ENCODE data around the gene NMD3.
A peak's percentile ranks its signal among the peaks of the same experiment; 100 is the strongest.
"Not testable (repeated sequence)": the region's sequence is repeated elsewhere in the genome, so short reads cannot be mapped to it uniquely, and the experiment has no call there.

NMD3 gene

DNA sequence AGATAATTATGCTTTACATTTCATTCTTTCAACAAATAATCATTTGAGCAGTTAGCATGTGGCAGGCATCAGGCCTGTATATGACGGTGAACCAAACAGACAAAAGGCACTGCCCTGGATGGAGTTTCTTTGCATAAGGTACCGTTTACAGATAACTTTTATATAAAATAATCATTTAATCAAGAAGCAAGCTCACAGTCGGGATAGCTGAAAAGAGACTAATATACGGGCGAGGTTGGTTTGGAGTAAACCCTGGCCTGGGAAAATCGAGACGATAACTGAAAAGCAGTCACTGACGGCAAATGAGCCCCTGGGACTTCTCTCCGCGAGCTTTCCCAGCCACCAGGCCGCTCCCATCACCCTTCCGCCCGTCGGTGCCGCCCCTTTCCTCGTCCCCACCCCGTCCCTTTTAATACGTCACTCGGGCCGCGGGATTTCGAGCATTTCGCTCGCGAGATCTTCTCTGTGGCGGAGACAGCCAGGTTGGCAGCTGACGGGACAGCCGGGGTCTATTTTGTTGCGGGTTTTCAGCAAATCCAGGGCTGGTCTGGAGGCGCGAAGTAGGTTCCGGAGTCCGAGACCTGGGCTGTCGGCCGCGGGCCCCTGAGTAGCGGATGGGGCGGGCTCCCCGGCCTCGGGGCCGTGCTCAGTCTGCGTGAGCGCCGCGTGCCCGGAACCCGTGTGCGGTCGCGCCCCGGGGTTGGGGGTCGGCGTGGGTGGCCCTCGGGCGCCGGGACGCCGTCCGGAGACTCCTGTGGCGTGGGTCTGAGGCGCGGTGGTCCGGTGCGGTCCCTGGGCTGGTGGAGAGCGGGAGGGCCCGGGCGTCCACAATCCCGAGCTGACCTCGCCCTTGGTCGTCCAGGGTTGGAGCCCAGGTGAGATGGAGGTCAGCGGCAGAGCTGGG lies at the start of gene NMD3:
TSS of gene NMD3 (plus strand) at position 462 of the 904 bp plus-strand sequence. CDS start 703 bp downstream, outside the sequence.
- DNase-seq, result peak; percentile 94

DNA sequence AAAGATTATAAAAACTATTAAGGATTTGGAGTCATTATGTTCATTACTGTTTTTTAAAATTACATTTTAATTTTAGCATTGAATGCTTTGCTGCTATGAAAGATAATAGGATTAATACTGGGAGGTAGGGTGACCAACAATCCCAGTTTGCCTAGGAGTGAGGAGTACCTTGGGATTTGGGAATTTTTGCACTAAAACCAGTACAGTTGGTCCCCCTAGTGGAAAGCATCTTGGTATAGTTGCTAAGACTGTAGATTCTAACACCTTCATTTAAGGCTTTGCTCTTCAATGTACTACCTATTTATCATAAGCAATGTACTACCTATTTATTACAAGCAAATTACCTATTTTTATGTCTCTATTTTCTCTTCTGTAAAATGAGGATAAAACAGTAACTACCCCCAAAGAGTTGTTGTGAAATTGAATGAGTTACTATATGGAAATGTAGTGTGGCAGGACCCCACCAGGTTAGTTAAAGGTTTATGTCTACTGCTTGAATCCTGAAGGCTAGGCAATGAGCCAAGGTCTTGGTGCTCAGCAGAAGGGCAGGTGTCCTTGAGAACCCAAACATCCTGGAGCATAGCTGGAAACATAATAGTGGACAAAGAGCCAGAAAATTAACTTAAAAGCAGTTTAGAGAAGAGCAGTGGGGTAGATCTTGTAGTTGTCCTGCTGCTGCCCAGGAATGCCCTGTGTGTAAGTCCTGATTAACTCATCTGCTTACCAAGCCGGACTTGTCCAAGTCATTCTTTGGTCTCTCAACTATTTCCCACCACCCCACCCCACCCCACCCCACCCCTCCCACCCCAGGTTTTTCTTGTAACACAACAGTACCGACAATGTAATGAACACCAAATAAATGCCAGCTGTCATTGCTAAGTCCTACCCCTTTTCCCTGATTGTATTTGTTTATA lies 49.2 kb upstream of the NMD3 start:
- DNase-seq, result no peak

DNA sequence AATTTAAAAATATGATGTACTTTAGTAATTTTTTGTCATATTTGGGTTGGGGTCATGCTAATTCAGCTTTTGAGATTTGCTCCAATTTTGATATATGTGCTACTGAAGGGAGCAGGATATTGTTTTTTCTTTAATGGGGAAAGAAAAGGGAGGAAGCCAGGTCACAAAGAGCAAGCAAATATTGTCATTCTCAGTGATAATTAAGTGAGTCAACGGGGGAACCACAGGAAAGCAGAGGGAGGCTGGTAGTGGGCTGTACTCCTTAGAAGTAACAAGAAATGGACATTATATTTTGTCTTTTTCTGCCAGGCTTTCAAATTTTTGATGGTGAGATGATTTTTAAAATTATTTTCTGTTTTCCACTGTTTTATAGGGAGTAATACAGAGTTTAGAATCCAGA lies 45.6 kb upstream of the NMD3 start:
- no peak for DNase-seq

DNA sequence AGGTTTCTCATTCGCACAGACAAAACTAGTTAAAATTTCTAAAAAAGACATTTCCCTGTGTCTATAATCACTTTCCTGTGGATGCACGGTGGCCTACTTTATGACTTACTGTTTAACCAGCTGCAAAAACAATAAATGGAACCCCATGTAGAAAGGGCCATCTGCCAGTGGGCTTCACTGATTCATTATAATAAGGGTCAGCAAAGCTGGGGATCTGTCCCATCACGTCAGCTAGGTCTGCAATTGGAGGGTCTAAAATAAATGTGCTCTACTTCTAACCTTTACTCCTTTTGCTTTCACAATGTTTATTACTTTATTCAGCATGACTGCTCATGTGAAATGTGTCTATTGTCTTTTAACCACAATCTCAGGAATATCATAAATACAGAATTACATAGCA lies 43.1 kb upstream of the NMD3 start:
- DNase-seq, result no peak

DNA sequence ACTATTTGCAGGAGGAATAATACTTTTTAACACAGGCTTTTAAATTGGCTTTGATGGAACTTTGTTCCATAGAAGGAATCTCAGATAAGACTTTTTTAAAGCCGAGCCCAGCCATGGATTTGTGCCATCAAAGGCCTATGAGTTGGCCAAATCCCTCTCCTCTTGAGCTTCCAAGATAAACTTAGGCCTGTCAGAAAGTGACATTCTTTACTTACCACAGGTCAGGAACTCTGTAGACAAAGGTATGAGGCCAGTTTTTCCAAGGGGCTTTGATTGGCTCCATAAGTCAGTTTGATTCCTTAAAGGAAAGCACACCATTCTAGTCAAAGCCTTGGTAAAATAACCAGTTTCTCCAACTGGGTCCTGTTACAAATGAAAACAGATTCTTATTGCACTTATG lies 39.7 kb upstream of the NMD3 start:
- not testable (repeated sequence) for DNase-seq

DNA sequence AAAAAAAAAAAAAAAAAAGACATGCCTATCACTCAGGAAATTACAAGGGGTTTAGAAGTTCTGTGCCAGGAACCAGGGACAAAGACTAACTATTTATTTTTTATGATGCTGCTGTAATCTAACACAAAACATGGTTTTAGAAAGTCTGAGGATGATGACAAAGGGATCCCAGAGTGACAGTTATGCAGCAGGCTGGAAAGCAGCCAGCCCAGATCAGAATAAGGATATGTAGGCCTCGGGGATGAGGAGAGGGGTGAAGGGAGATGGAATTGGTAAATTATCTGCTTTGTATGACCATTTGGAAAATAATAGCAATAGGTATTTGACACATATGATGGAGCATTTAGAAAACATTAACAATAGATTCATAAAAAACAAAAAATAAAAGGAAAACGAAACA lies 34.1 kb upstream of the NMD3 start:
- DNase-seq, result no peak

DNA sequence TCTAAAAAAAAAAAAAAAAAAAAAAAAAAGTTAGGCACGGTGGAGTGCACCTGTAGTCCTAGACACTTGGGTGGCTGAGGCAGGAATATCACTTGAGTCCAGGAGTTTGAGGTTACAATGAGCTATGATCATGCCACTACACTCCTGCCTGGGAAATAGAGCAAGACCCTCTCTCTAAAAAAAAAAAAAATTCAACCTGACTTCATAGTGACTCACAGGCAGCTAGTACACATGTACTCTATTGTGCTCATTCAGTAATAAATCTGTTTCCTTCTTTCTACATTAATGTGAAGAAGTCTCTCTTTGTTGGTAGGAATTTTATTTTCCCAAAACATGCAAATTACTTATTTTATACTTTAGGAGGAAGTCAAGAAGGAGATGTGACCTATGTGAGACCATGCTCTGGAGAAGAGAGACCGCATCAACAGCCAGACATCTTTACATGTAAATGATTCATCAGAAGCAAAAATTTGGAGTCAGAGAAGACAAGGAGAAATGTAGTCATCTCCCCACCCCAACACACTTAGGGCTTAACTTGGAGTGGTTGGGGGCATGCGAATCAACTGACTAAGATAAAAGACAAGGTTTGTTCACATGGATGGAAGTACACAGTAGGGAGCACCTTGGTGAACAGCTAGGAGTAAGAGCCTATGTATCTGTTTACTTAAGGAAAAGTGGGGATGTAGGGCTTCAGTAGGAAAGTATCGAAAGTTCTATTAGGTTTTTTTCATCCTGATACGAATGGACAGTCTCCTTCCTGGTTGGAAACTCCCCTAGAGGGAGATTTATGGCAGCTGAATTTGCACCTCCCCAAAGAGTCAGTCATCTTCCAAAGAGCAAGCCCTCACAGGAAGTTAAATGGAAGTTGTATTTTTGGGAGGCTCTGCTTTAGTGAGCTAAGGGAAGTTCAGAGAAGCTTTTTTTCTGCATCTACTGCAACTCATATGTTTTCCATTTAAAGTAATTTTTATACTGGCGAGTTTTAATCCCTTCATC lies 23.0 kb upstream of the NMD3 start:
- no peak for DNase-seq

DNA sequence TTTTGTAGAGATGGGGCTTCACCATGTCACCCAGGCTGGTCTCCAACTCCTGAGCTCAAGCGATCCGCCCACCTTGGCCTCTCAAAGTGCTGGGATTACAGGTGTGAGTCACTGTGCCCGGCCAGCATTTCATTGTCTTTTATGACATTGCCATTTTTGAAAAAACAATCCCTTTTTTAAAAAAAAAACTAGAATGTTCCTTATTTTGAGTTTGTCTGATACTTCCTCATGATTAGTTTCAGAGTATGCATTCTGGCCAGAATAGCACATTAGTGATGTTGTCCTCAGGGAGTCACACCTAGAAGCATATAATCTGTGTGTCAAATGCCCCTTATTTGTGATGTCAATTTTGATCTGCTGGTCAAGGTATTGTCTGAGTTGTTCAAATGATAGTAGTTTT lies 21.2 kb upstream of the NMD3 start:
- no peak for DNase-seq

DNA sequence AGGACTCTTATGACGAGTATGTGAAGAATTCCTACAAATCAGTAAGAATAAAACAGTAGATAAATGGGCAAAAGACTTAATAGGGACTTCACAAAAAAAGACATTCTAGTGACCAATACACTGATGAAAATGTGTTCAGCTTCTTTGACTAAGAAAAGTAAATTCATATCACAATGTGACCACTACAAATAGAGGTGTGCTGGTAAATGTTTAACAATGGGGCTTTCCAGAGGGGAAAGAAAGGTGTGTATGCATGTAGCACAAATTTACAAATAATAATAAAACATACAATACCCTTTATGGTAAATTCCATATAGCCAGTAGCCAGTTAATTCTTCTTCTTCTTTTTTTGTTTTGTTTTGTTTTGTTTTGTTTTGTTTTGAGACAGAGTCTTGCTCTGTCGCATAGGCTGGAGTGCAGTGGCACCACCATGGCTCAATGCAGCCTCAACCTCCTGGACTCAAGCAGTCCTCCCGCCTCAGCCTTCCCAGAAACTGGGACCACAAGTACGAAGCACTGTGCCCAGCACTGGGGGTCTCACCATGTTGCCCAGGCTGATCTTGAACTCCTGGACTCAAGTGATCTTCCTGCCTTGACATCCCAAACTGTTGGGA lies 17.5 kb upstream of the NMD3 start:
- DNase-seq, result no peak

DNA sequence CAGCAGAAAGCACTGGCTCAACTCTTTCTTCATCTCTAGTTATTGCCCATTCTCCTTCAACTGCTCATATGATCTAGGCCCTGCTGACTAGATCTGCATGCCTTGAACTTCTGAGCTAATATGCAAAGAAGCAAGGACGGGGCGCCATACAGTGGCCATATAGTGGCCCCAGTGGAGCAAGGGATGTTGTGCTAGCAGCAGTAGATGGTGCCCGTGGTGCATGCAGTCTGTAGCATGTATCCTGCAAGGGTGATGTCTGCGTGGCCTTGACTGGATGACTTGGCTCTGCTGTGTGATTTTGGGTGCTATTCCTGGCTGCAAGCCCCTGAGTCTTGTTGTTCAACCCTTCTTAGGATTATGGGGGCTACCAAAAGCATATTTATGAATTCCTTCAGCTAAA lies 12.2 kb upstream of the NMD3 start:
- no peak for DNase-seq

DNA sequence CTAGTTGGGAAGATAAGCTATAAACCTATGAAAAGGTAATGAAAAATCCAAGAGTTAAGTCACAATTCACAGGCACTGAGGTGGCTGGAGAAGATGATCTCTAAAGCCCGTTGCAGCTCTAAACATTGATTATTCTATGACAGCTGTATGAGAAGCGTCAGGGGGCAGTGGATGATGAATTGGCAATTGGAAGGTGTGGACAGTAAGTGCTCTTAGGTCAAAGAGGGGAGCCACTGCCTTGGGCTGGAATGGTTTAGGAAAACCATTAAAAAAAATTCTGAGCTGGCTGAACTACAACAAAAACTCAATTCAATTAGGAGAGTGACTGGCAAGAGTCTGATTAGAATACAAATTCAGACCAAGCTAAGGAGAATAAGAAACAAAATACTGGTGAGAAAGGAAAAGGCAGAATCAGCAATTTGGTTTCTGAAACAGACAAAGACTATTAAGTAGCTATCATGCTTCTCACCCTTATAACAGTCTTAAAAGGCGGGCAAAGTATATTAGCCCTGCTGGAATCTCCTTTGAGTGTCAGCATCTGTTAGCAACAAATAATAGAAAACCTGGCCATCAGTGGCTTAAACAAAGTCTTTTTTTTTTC lies 8.8 kb upstream of the NMD3 start:
- DNase-seq, result peak; percentile 24

DNA sequence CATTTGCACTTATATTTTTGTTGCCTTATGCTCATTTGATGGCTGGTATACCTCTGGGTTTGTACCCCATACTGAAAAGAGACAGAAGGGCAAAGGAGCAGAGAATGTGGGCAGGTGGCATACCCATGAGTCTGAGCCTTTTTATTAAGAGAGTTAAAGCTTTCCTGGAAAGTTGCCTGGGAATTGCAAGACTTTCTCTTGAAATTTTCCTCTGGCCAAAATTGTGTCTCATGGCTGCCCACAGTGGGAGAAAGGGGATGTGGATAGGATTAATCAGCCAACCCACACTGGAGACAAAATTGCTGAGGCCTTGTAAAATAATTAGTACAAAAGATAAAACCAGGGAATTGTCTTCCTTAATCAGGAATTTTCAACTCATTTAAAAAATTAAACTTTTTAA lies 8.2 kb upstream of the NMD3 start:
- peak; percentile 36 for DNase-seq

DNA sequence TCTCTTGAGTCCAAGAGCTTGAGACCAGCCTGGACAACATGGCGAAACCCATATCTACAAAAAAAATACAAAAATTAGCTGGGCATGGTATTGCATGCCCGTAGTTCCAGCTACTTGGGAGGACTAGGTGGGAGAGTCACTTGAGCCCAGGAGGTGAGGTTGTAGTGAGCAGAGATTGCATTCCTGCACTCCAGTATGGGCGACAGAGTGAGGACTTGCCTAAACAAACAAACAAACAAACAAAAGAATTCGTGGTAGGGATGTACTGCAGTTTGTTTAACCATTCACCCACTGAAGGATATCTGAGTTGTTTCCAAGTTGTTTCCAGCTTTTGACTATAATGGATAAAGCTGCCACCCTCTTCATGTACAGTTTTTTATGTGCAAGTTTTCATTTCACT lies 7.5 kb upstream of the NMD3 start:
- no peak for DNase-seq

DNA sequence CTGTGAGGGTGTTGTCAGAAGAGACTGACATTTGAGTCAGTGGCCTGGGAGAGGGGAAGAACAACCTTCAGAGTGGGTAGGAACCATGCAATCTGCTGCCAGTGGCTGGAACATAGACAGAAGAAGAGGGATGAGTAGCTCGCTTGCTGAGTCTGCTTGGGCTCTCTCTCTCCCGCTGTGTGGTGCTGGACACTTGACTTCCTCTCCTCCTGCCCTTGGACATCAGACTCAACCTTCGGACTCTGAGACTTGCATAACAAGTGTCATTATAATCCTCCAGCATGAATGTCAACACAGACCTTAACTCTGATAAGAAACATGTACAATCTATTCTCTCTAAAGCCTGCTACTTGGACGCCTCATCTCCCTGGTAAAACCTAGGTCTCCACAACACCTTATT lies 5.9 kb upstream of the NMD3 start:
- DNase-seq, result no peak

DNA sequence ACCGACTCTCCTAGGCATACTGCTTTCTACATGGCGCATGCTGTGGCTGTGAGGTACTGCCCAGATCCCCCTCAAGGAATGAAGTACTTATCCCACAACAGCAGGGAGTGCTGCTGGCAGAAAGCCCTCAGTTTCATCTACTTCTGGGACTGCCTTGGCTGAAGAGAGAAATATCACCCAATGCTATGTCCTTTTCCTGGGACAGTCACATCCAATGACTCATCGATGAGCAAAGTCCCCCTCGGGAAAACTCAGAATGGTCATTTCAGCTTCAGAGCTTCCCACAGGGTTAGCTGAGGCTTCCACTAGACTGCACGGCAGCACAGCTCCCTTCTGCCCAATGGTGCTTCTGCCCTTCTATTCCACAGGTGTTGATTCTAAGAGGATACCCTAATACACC lies 3.6 kb upstream of the NMD3 start:
- no peak for DNase-seq

DNA sequence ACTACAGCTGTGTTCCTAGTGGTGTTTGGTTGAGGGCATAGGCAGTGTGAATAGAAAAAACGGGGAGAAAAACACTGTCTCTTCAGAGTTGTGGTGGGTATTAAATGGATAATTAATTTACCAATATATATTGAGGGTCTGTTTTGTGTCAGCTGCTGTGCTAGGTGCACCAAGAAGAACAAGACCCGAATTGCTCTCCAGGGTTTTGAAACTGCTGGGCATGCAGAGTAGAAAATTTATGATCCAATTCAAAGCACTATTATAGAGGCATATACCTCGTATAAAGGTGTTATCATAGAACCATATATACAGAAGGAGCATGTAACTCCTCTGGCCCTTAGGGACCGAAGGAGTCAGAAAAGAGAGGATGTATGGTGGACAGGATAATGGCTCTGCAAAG lies 1.6 kb upstream of the NMD3 start:
- DNase-seq, result no peak

DNA sequence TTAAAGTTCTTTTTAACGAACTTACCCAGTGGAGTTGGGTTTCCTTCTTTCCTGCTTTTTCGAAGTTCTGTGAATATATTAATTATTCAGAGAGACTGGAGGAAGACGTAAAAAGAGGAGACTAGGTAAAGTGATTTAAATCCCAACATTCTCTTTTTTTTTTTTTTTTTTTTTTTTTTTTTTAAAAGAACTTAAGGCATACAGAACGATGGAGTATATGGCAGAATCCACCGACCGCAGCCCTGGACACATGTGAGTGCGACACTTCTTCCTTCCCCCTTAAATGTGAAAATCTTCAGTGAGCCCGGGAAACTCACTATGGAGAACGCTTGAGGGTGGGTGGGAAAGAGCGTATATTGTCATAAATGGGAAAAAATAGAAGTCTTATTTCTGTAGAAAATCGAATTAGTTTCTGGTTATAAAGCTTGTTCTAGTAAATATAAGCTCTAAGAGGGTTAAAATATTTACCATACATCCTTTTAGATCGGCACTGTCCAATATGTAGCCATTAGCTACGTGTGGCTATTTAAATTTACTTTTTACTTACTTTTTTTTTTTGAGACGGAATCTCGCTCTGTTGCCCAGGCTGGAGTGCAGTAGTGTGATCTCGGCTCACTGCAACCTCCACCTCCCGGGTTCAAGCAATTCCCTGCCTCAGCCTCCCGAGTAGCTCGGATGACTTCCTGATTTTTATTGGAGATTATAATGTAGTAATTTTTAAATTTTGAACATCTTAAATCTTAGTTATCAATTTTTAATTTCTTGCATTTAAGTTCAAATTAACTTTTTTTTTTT lies 892 bp downstream of the NMD3 start:
- DNase-seq, result no peak

DNA sequence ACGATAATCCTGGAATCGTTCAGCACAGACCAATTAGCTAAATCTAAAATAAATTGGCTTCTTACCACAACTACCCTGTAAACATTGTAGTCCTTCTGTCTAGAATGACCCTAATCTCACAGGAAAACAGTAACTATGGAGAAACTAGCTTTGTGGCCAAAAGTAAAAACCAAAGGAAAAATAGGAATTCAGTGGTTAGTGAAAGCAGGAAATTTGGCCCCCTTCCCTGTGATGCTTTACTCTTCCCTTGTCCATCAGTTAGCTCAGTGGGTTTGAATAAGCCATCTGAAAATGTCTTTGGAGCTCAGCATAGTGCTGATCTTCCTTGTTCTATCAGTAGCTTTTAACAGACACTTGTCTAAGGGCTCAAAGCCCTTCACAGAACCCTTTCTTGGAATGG lies 1.6 kb downstream of the NMD3 start:
- no peak for DNase-seq

DNA sequence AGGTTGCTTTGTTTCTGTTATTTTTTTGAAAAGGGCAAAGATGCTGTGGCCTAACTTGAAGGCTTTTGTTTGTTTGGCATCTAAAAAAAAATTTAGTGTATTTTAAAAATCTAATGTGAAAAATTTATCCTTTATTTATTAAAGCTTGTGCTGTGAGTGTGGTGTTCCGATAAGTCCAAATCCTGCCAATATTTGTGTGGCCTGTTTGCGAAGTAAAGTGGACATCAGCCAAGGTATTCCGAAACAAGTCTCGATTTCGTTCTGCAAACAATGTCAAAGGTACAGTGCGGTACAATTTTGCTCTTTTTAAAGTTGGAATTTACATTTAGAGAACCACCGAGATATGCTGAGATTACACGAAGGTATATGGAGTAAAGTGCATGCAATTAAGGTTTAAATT lies 3.7 kb downstream of the NMD3 start:
- DNase-seq, result no peak

DNA sequence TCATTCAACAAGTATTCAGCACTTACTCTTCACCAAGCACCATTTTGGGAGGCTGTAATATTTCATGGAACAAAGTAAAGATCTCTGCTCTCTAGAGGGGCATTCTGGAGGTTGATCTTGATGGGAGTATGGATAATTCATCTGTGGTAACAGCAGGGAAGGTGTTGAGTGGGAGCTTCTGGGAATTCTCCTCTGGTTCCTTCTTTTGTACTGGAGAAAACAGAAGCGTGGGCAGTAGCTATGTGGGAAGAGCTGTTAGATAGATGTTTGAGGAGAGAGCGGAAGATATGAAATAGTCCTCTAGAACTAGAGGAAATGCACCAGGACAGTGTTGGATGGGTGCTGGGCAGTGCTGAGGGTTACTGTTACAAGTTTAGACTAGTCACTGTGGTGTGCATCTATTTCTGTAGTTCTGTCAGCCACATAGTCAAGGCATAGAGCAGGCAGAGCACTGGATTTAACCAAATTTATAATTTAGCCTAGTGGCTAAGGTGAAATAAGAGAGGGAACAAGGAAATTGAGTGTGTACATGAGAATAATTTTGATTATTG lies 9.6 kb downstream of the NMD3 start:
- DNase-seq, result no peak

DNA sequence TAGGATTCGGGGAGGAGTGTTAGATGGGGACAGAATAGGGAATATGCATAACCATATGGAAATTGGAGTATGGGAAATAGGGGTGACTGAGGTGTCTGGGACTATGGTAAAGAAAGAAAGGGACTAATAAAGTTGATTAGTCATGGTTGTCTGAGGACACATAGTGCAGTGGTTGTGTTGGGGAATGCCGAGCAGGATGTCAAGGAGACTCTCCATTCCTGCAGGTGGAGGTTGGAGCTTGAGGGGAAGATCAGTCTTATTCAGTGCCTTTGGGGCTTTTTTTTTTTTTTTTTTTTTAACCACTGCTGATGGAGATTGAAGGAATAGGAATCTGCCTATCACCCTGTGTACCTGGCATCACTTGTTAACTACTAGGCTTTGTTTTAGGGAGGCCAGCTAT lies 10.8 kb downstream of the NMD3 start:
- DNase-seq, result no peak

All from midbrain (tissue), 1 donor.